A549 (cell line): ENCODE measurements around the gene SLC1A2. TPM values are rescaled to one million over a fixed set of nuclear protein-coding genes. Genes with fewer than 3 reads are reported as not detected.

Experiments
- ATAC-seq, 2 experiments: fragments of 200-7000 bp in 1 of 2; fragments of >200 bp in 1 of 2; cut with Nextera tagmentation in 1 of 2; cut with Tn5 transposase in 1 of 2; 3 replicates each; pipeline versions ENCODE4 v1.8.0 to v1.9.1; 2018 to 2020; ENCODE audit warnings: mild to moderate bottlenecking in 1 of 2, moderate library complexity in 1 of 2
- CTCF ChIA-PET: fragments of 300-600 bp; sonication (Branson Sonifier 250); formaldehyde crosslinking; extraction: SDS; loops from one replicate; lab custom pipeline; 2021; ENCODE audit warnings: antibody characterized with exemption, inconsistent platforms; lab: Yijun Ruan, JAX
- POLR2A ChIA-PET: fragments of 350-600 bp; formaldehyde crosslinking; extraction: SDS; loops from one replicate; lab custom pipeline; 2021; ENCODE audit warnings: antibody characterized with exemption, inconsistent platforms; lab: Yijun Ruan, JAX
- DNase-seq, 2 experiments: peaks; one replicate each; pipeline versions ENCODE4 v3.0.0 to v3.0.0-alpha.2; 2011 to 2016; ENCODE audit warnings: low read depth in 1 of 2, low spot score in 1 of 2
- FAIRE-seq: peaks from 2 replicates; lab custom pipeline; 2011; peaks lifted over from hg19 to GRCh38; lab: Jason Lieb, UNC
- H3K27ac ChIP-seq, 2 experiments: fragments of >200 bp; sonication (Bioruptor Twin); formaldehyde crosslinking; 3 replicates each; pipeline ENCODE4 v1.5.1; 2016 to 2017
- H3K4me1 ChIP-seq: fragments of >200 bp; sonication (Bioruptor Twin); formaldehyde crosslinking; 3 replicates; pipeline ENCODE4 v1.6.1; 2016
- H3K4me2 ChIP-seq: fragments of >200 bp; sonication (Bioruptor Twin); formaldehyde crosslinking; 3 replicates; pipeline ENCODE4 v1.6.1; 2016
- H3K4me3 ChIP-seq: fragments of >200 bp; sonication (Bioruptor Twin); formaldehyde crosslinking; 3 replicates; pipeline ENCODE4 v1.5.1; 2016
- H3K9me3 ChIP-seq: fragments of >200 bp; sonication (Bioruptor Twin); formaldehyde crosslinking; 3 replicates; pipeline ENCODE4 v1.6.1; 2016
- BHLHE40 ChIP-seq: IDR thresholded peaks from 2 replicates; pipeline ENCODE4 v1.6.1; 2012; ENCODE audit warnings: low read depth, low read length, inconsistent platforms
- CBX2 ChIP-seq: fragments of 200-600 bp; sonication (generic); IDR thresholded peaks from 2 replicates; pipeline ENCODE4 v1.6.1; 2016; ENCODE audit warnings: low read depth, mild to moderate bottlenecking, borderline replicate concordance
- CBX8 ChIP-seq: fragments of 200-600 bp; sonication (generic); IDR thresholded peaks from 2 replicates; pipeline ENCODE4 v1.6.1; 2016
- CEBPB ChIP-seq, 2 experiments: fragments of >200 bp in 1 of 2; sonication (Bioruptor Twin) in 1 of 2; formaldehyde crosslinking in 1 of 2; IDR thresholded peaks; 2 replicates each; pipeline ENCODE4 v1.6.1; 2012 to 2016
- FOXS1 ChIP-seq: fragments of 250-450 bp; sonication (Bioruptor Pico); IDR thresholded peaks from 2 replicates; pipeline ENCODE4 v1.5.0; 2020; ENCODE audit warnings: mild to moderate bottlenecking, moderate library complexity
- GATA3 ChIP-seq: IDR thresholded peaks from 2 replicates; pipeline ENCODE4 v1.6.1; 2012; ENCODE audit warnings: borderline replicate concordance
- HEYL ChIP-seq: fragments of 250-450 bp; sonication (Bioruptor Pico); IDR thresholded peaks from 2 replicates; pipeline ENCODE4 v1.8.0; 2021; ENCODE audit warnings: mild to moderate bottlenecking, moderate library complexity
- HOXA7 ChIP-seq: fragments of 250-450 bp; sonication (Bioruptor Pico); IDR thresholded peaks from 2 replicates; pipeline ENCODE4 v1.5.0; 2020; ENCODE audit warnings: mild to moderate bottlenecking, moderate library complexity
- JUN ChIP-seq, 2 experiments: fragments of >200 bp; sonication (Bioruptor Twin); formaldehyde crosslinking; IDR thresholded peaks; 2 replicates in 1 of 2; 3 replicates in 1 of 2; pipeline ENCODE4 v1.6.1; 2016 to 2017
- JUNB ChIP-seq: fragments of >200 bp; sonication (Bioruptor Twin); formaldehyde crosslinking; IDR thresholded peaks from 2 replicates; pipeline ENCODE4 v1.6.1; 2016
- KDM1A ChIP-seq: fragments of 200-600 bp; sonication (generic); IDR thresholded peaks from 2 replicates; pipeline ENCODE4 v1.6.1; 2016; ENCODE audit warnings: low read depth, mild to moderate bottlenecking
- KDM5A ChIP-seq: fragments of 200-600 bp; sonication (generic); IDR thresholded peaks from 2 replicates; pipeline ENCODE4 v1.6.1; 2016; ENCODE audit warnings: antibody characterized with exemption, mild to moderate bottlenecking
- MYC ChIP-seq: IDR thresholded peaks from 2 replicates; pipeline ENCODE4 v1.6.1; 2012; ENCODE audit warnings: mild to moderate bottlenecking, inconsistent platforms, low read length, improper control_type of control experiment, borderline replicate concordance
- NPAS2 ChIP-seq: fragments of 250-450 bp; sonication (Bioruptor Pico); IDR thresholded peaks from 2 replicates; pipeline ENCODE4 v1.8.0; 2022; ENCODE audit warnings: mild to moderate bottlenecking, moderate library complexity, borderline replicate concordance
- NR3C1 ChIP-seq: fragments of >200 bp; sonication (Bioruptor Twin); formaldehyde crosslinking; IDR thresholded peaks from 3 replicates; pipeline ENCODE4 v1.6.1; 2017
- PHF8 ChIP-seq: fragments of 200-600 bp; sonication (generic); IDR thresholded peaks from 2 replicates; pipeline ENCODE4 v1.6.1; 2016; ENCODE audit warnings: low read depth, mild to moderate bottlenecking, antibody characterized with exemption, moderate library complexity, borderline replicate concordance
- RAD21 ChIP-seq, 2 experiments: fragments of >200 bp in 1 of 2; sonication (Bioruptor Twin) in 1 of 2; formaldehyde crosslinking in 1 of 2; IDR thresholded peaks in 1 of 2; conservative IDR thresholded peaks in 1 of 2; 2 replicates in 1 of 2; 3 replicates in 1 of 2; pipeline ENCODE4 v1.6.1; 2012 to 2018; ENCODE audit warnings: inconsistent platforms in 1 of 2
- TFCP2L1 ChIP-seq: fragments of 250-450 bp; sonication (Bioruptor Pico); IDR thresholded peaks from 2 replicates; pipeline ENCODE4 v1.5.0; 2021; ENCODE audit warnings: mild to moderate bottlenecking
- ZC3H11A ChIP-seq: fragments of 450-650 bp; IDR thresholded peaks from 2 replicates; pipeline ENCODE4 v1.6.1; 2014; ENCODE audit warnings: antibody characterized with exemption, mild to moderate bottlenecking
- ZNF302 ChIP-seq: fragments of 250-450 bp; sonication (Bioruptor Pico); IDR thresholded peaks from 2 replicates; pipeline ENCODE4 v1.9.0; 2021; ENCODE audit warnings: inconsistent platforms, mild to moderate bottlenecking, moderate library complexity
- ZSCAN20 ChIP-seq: fragments of 250-450 bp; sonication (Bioruptor Pico); IDR thresholded peaks from 2 replicates; pipeline ENCODE4 v1.8.0; 2022; ENCODE audit warnings: mild to moderate bottlenecking, moderate library complexity
- WGBS: methylation state at CpG from one replicate; pipeline ENCODE4 v1.1.6; 2017; ENCODE audit errors: missing lambda C conversion rate; 5-methylcytosine and 5-hydroxymethylcytosine counted together
- polyA plus RNA-seq, 4 experiments: library from polyadenylated mRNA; depleted of rRNA in 3 of 4; stranded (reverse); fragments of >200 nt; fragmentation: RNase III in 1 of 4; extraction: RNeasy Plus Mini Kit Qiagen cat#74134 plus additional on column Dnase treatment in 1 of 4; gene quantifications; 2 replicates in 3 of 4; 3 replicates in 1 of 4; pipeline ENCODE4 v1.2.3, GENCODE V29; 2011 to 2017
- TF ChIP-seq, protein P1 (sequence below): IDR thresholded peaks from 2 replicates; pipeline ENCODE4 v1.6.1; 2012; ENCODE audit warnings: low read depth, borderline replicate concordance
- TF ChIP-seq, protein P2 (sequence below): fragments of >200 bp; sonication (Bioruptor Twin); formaldehyde crosslinking; IDR thresholded peaks from 2 replicates; pipeline ENCODE4 v1.6.1; 2016
- TF ChIP-seq, protein P3 (sequence below): IDR thresholded peaks from 2 replicates; pipeline ENCODE4 v1.6.1; 2012
- TF ChIP-seq, protein P4 (sequence below): fragments of >200 bp; sonication (Bioruptor Twin); formaldehyde crosslinking; IDR thresholded peaks from 3 replicates; pipeline ENCODE4 v1.5.1; 2016
- TF ChIP-seq, protein P5 (sequence below): fragments of 250-450 bp; sonication (Bioruptor Pico); IDR thresholded peaks from 2 replicates; pipeline ENCODE4 v1.5.0; 2021; ENCODE audit warnings: mild to moderate bottlenecking, moderate library complexity, borderline replicate concordance

The SLC1A2 gene
- polyA plus RNA-seq, 2 of the 4 experiments (the other 2 are of a cell fraction): 0.01 to 0.14 TPM

DNA sequence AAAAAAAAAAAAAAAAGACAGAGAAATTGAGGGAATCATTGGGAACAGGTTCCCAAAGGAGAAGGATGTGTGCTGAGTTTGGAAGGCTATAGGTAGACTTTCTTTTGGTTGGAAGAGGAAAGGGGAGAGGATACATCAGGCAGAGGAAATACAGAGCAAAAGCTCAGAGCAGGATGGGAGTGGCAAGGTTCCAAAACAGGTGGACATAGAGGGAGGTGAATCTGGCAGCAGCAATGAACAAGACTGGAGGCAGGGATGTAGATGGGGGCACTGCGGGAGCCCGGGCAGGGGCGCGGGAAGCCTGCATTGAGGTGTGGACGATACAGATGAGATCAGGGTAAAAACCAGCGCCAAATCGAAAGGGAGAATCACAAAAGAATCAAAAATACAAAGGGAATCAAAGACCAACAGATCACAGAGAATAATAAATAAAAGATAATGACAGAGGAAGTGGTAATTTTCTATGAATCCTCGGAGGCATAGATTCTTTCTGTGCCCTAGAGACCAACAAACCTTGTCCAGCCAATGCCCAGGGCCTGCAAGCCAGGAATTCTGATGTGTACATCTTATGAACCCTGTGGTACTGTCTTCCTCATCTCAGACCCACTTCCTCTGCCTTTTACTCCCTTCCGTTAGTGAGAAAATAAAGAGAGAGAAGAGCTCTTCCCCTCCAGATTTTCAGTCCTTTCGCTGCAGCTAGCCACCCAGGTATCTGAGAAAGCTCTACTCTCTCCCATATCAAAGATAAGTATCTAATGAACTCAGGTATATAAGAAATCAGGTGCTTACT lies 70.3 kb downstream of the SLC1A2 start:
- H3K4me1 ChIP-seq: peaks cover 10% of the 10 kb centered on the region; the same call in 1 of the 3 replicates
- H3K4me3 ChIP-seq: no peak overlapping the region
- no peak for DNase-seq
- CTCF ChIA-PET: interaction anchor here (0.6 to 1.8 kb wide), 5 partner anchors 9 to 287 kb away, joined by 3 to 7 read pairs (median 3); no protein-coding TSS in a partner anchor
- ATAC-seq: no peak
- WGBS: 80% methylated on average over 10 of the region's 10 CpGs
- no peak for FAIRE-seq
- H3K4me2 ChIP-seq: no peak overlapping the region
- POLR2A ChIA-PET: no interaction called here
- H3K9me3 ChIP-seq: no peaks in the 10 kb centered on the region
- TF ChIP-seq FOXS1: no peak
- no peak for TF ChIP-seq JUN (IDR thresholded peaks at IDR 0.05)
- no peak for TF ChIP-seq PHF8
- no peak for TF ChIP-seq ZC3H11A
- TF ChIP-seq NPAS2 (CRISPR knock-in tag): no peak
- no peak for TF ChIP-seq ZNF302 (CRISPR knock-in tag)
- TF ChIP-seq, protein P1, sequence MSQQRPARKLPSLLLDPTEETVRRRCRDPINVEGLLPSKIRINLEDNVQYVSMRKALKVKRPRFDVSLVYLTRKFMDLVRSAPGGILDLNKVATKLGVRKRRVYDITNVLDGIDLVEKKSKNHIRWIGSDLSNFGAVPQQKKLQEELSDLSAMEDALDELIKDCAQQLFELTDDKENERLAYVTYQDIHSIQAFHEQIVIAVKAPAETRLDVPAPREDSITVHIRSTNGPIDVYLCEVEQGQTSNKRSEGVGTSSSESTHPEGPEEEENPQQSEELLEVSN: no peak
- TF ChIP-seq JUNB: no peak
- TF ChIP-seq, protein P2, sequence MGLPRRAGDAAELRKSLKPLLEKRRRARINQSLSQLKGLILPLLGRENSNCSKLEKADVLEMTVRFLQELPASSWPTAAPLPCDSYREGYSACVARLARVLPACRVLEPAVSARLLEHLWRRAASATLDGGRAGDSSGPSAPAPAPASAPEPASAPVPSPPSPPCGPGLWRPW: no peak
- TF ChIP-seq BHLHE40: no peak
- no peak overlapping the region for H3K27ac ChIP-seq

DNA sequence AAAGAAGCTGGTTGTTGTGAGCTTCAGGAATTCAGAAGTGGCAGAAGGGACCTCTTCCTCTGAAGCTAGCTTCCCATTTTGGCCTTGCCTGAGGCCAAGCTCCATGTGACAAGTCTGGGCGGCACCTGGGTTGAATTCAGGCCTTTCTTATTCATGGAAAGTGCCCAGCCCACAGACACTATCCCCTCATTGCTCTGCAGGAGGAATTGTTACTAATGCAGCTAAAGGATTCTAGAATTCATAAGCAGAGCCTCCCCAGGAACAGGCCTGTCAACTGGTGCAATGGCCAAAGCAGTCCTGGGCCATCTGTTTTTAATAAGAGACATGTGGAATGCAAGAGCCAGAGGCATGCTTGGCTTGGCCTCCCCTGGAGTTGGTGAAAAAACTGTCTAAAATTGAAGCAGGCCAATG lies 71.4 kb downstream of the SLC1A2 start:
- peaks cover 10% of the 10 kb centered on the region; the same call in 1 of the 3 replicates for H3K4me1 ChIP-seq
- H3K27ac ChIP-seq: no peak overlapping the region
- no peak overlapping the region for H3K4me2 ChIP-seq
- ChIA-PET POLR2A (no interaction called here), CTCF (interaction anchor here (1.8 kb wide), 1 partner anchor 44 kb away, joined by 7 read pairs; no protein-coding TSS in a partner anchor)
- no peaks in the 10 kb centered on the region for H3K9me3 ChIP-seq
- ATAC-seq: no peak
- no peak for DNase-seq
- WGBS: 85% methylated on average over 1 of the region's 1 CpG
- TF ChIP-seq FOXS1 (no peak), ZNF302 (CRISPR knock-in tag) (no peak), KDM1A (no peak), HEYL (CRISPR knock-in tag) (no peak)
- no peak overlapping the region for H3K4me3 ChIP-seq
- FAIRE-seq: no peak

DNA sequence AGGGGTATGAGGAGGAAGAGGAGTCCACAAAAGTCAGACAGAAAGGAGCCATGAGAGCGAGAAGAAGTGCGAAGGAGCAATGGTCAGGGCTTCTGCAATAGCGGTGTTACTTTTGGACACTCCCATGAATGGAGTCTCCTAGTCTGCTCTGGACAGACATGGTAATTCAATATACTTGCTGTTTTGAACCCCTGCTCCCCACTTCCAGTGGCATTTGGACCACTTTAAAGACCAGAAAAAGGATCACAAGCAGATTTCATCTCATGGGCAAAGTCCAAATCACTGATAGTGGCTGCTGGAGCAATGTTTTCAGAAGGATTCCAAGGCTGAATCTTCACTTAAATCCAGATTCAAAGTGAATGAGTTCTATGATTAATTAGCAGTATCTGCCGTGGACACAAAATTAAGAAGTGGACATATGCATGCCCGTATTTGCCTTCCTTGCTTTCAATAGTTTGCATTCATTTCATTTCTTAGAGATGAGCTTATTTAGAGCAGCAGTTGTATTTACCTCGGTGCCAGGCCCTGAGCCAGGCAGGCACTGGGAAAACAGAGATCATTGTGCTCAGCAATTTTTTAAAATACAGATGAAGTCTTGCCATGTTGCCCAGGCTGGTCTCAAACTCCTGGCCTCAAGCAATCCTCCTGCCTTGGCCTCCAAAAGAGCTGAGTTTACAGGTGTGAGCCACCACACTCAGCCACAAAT lies 72.0 kb downstream of the SLC1A2 start:
- TF ChIP-seq, protein P2: no peak
- TF ChIP-seq HEYL (CRISPR knock-in tag) (no peak), CBX8 (no peak), MYC (no peak), NR3C1 (no peak), KDM5A (no peak), CEBPB (IDR thresholded peaks at IDR 0.05) (no peak), KDM1A (no peak), TFCP2L1 (CRISPR knock-in tag) (no peak), ZSCAN20 (no peak), CBX2 (no peak), GATA3 (no peak), NPAS2 (CRISPR knock-in tag) (no peak), RAD21 (conservative IDR thresholded peaks at IDR 0.05 in 1 of 2, IDR thresholded peaks at IDR 0.05 in 1 of 2) (no peak), HOXA7 (CRISPR knock-in tag) (no peak)
- TF ChIP-seq, protein P3, sequence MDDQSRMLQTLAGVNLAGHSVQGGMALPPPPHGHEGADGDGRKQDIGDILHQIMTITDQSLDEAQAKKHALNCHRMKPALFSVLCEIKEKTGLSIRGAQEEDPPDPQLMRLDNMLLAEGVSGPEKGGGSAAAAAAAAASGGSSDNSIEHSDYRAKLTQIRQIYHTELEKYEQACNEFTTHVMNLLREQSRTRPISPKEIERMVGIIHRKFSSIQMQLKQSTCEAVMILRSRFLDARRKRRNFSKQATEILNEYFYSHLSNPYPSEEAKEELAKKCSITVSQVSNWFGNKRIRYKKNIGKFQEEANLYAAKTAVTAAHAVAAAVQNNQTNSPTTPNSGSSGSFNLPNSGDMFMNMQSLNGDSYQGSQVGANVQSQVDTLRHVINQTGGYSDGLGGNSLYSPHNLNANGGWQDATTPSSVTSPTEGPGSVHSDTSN: no peak
- TF ChIP-seq, protein P4, sequence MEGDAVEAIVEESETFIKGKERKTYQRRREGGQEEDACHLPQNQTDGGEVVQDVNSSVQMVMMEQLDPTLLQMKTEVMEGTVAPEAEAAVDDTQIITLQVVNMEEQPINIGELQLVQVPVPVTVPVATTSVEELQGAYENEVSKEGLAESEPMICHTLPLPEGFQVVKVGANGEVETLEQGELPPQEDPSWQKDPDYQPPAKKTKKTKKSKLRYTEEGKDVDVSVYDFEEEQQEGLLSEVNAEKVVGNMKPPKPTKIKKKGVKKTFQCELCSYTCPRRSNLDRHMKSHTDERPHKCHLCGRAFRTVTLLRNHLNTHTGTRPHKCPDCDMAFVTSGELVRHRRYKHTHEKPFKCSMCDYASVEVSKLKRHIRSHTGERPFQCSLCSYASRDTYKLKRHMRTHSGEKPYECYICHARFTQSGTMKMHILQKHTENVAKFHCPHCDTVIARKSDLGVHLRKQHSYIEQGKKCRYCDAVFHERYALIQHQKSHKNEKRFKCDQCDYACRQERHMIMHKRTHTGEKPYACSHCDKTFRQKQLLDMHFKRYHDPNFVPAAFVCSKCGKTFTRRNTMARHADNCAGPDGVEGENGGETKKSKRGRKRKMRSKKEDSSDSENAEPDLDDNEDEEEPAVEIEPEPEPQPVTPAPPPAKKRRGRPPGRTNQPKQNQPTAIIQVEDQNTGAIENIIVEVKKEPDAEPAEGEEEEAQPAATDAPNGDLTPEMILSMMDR: no peak
- TF ChIP-seq, protein P5, sequence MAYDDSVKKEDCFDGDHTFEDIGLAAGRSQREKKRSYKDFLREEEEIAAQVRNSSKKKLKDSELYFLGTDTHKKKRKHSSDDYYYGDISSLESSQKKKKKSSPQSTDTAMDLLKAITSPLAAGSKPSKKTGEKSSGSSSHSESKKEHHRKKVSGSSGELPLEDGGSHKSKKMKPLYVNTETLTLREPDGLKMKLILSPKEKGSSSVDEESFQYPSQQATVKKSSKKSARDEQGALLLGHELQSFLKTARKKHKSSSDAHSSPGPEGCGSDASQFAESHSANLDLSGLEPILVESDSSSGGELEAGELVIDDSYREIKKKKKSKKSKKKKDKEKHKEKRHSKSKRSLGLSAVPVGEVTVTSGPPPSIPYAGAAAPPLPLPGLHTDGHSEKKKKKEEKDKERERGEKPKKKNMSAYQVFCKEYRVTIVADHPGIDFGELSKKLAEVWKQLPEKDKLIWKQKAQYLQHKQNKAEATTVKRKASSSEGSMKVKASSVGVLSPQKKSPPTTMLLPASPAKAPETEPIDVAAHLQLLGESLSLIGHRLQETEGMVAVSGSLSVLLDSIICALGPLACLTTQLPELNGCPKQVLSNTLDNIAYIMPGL (CRISPR knock-in tag): no peak
- Histone ChIP-seq H3K4me1 (peaks cover 7% of the 10 kb centered on the region; the same call in 1 of the 3 replicates), H3K4me3 (no peak overlapping the region), H3K9me3 (no peaks in the 10 kb centered on the region), H3K27ac (no peak overlapping the region), H3K4me2 (no peak overlapping the region)
- 64% methylated on average over 6 of the region's 6 CpGs for WGBS
- POLR2A ChIA-PET: no interaction called here
- no peak for DNase-seq
- CTCF ChIA-PET: interaction anchor here (0.8 to 2.2 kb wide), 4 partner anchors 9 to 108 kb away, joined by 3 to 8 read pairs (median 5); no protein-coding TSS in a partner anchor
- no peak for ATAC-seq
- no peak for FAIRE-seq
